HUES48 (cell line): ENCODE data around the gene PFDN4.
A peak's percentile ranks its signal among the peaks of the same experiment; 100 is the strongest.

ENCODE experiments used
- H3K27ac ChIP-seq: one replicate; pipeline ENCODE4 v1.7.0; 2013; ENCODE audit warnings: low read depth, low read length, inconsistent platforms
- H3K27me3 ChIP-seq: 2 replicates; pipeline ENCODE4 v1.6.1; 2013; ENCODE audit warnings: mild to moderate bottlenecking, low read length; ENCODE audit not compliant: control insufficient read depth, insufficient read depth
- H3K36me3 ChIP-seq: 2 replicates; pipeline ENCODE4 v1.6.1; 2013; ENCODE audit warnings: low read length; ENCODE audit not compliant: control insufficient read depth, insufficient read depth
- H3K4me1 ChIP-seq: 2 replicates; pipeline ENCODE4 v1.6.1; 2013; ENCODE audit warnings: mild to moderate bottlenecking, low read length; ENCODE audit not compliant: control insufficient read depth, insufficient read depth
- H3K4me3 ChIP-seq: 2 replicates; pipeline ENCODE4 v1.5.1; 2013; ENCODE audit warnings: mild to moderate bottlenecking, low read depth, low read length
- H3K9ac ChIP-seq: 2 replicates; pipeline ENCODE4 v1.6.1; 2013; ENCODE audit warnings: mild to moderate bottlenecking, low read depth, low read length, moderate library complexity
- H3K9me3 ChIP-seq: 2 replicates; pipeline ENCODE4 v1.6.1; 2013; ENCODE audit warnings: low read length; ENCODE audit not compliant: control insufficient read depth, insufficient read depth

The PFDN4 gene

DNA sequence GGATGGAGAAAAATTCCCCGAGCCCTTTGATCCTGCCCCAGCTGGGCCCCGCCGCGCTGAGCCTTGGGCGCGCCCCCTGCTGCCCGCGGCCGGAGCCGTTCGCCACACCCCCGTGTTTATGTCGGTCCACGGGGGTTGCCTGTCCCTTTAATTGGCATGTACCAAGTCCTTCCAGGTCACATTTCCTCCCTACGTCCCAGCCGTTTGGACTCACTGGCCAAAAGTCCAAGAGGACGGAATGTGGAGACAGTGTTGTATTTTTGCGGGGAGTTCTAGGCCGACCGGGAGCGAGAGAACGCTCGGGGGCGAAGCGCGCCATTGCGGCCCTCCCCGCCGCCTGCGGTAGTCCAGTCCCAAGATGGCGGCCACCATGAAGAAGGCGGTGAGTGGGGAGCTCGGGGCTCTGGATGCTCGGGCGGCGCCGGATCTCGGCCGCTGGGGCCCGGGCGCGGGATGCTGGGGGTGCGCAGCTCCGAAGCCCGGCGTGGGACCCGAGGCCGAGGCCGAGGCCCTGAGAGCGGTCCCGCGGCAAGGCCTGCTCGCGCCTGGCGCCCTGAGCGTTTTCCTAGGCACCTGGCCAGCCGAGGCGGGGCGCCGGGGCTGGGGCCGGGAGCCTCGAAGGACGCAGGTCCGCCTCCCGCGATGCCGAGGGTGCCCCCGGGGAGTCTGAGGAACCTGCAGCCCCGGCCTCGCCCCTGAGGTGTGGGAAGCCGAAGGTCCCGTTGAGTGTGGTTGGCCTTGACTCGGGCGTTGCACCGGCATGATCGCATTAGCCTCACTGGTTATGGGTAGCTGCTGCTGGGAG is at the start of gene PFDN4:
Gene PFDN4 (plus strand): TSS at position 345 of the 805 bp plus-strand sequence. CDS start 14 bp downstream, at position 359.
- Histone ChIP-seq H3K4me1 (peaks cover 8% of the 10 kb centered on the region), H3K9ac (peak within 1 kb of the TSS; percentile 100), H3K27ac (peak within 1 kb of the TSS; percentile 93), H3K36me3 (peaks cover 14% of the 10 kb centered on the region), H3K9me3 (no peaks in the 10 kb centered on the region), H3K4me3 (peak within 1 kb of the TSS; percentile 90), H3K27me3 (no peaks in the 10 kb centered on the region)

DNA sequence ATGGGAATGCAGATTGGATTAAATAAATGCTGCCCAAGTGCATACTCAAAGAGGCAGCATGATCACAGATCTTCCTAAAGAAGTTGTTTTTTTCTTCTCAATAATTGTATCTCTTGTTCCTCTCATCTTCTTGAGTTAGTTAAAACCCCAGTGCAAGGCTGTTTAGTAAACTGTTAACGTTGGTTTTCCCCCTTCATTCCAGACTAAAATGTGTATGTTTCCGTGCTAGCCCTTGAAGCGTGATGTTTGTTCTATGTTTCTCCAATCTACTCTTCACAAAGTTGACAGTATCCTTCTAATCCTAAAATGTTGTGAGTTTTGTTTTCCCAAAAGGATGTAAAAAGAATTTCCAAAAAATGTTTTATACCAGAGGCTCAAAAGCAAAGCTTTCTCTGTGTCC is 49.7 kb upstream of the PFDN4 start:
- Histone ChIP-seq H3K9me3 (no peaks in the 10 kb centered on the region), H3K4me1 (0 out of 2 replicates have a peak, but pooled peaks cover 5% of the 10 kb centered on the region), H3K36me3 (no peaks in the 10 kb centered on the region), H3K27ac (no peak overlapping the region), H3K9ac (no peak overlapping the region), H3K27me3 (no peaks in the 10 kb centered on the region), H3K4me3 (no peak overlapping the region)

DNA sequence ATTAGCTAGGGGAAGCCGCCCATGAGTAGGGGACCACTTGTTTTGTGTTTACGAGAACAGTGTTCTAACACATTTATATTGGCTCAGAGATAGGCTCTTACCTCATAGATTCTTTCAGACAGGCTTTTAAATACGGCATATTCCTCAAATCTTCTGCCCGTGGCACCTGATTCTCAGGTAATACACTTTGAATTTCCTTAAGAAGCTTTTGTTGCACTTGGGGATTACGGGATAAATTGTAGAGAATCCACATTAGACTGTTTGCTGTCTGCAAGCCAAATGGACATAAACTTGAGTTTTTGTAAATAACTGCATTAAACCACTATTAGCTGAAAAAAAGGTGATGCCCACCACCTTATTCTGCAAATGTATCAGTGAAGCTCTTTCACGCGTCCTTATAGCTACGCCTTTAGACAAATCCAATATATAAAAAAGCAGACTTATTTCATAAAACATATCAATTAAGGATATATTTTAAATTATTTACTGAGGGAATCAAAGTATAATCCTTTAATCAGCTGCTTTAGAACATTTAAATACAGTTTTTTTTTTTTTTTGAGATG is 49.0 kb upstream of the PFDN4 start:
- H3K4me1 ChIP-seq, result 0 out of 2 replicates have a peak, but pooled peaks cover 5% of the 10 kb centered on the region
- H3K9me3 ChIP-seq, result no peaks in the 10 kb centered on the region
- H3K27me3 ChIP-seq, result no peaks in the 10 kb centered on the region
- H3K36me3 ChIP-seq, result no peaks in the 10 kb centered on the region
- no peak overlapping the region for H3K27ac ChIP-seq
- H3K9ac ChIP-seq, result no peak overlapping the region
- no peak overlapping the region for H3K4me3 ChIP-seq

- no peak overlapping the region for H3K27ac ChIP-seq
- no peaks in the 10 kb centered on the region for H3K36me3 ChIP-seq
- H3K4me3 ChIP-seq, result no peak overlapping the region
- no peak overlapping the region for H3K9ac ChIP-seq
- H3K4me1 ChIP-seq, result 0 out of 2 replicates have a peak, but pooled peaks cover 5% of the 10 kb centered on the region
- no peaks in the 10 kb centered on the region for H3K27me3 ChIP-seq
- H3K9me3 ChIP-seq, result no peaks in the 10 kb centered on the region
These were observed 47.6 kb upstream of the PFDN4 start for GRCh38 chr20:54160065-54161007.

GRCh38 chr20:54161008-54161820 is 46.7 kb upstream of the PFDN4 start:
- Histone ChIP-seq H3K4me1 (0 out of 2 replicates have a peak, but pooled peaks cover 5% of the 10 kb centered on the region), H3K27ac (no peak overlapping the region), H3K9me3 (no peaks in the 10 kb centered on the region), H3K27me3 (no peaks in the 10 kb centered on the region), H3K4me3 (no peak overlapping the region), H3K36me3 (no peaks in the 10 kb centered on the region), H3K9ac (no peak overlapping the region)

DNA sequence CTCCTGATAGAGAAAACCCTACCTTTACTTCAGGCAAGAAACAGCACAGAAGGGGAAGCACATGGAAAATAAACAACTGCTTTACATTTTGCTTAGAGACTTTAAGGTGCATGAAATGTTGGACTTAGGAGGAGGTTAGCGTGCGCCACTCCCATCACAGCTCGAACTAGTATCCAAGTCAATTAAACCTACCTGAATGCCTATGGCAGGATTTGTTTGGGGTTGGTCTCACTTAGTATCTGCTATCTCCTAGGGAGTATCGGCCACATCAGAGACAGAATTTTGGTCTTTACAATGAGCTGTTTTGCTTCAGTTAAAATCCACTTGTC is 46.1 kb upstream of the PFDN4 start:
- Histone ChIP-seq H3K27ac (no peak overlapping the region), H3K9ac (no peak overlapping the region), H3K27me3 (no peaks in the 10 kb centered on the region), H3K9me3 (no peaks in the 10 kb centered on the region), H3K4me3 (no peak overlapping the region), H3K4me1 (0 out of 2 replicates have a peak, but pooled peaks cover under 1% of the 10 kb centered on the region), H3K36me3 (no peaks in the 10 kb centered on the region)

DNA sequence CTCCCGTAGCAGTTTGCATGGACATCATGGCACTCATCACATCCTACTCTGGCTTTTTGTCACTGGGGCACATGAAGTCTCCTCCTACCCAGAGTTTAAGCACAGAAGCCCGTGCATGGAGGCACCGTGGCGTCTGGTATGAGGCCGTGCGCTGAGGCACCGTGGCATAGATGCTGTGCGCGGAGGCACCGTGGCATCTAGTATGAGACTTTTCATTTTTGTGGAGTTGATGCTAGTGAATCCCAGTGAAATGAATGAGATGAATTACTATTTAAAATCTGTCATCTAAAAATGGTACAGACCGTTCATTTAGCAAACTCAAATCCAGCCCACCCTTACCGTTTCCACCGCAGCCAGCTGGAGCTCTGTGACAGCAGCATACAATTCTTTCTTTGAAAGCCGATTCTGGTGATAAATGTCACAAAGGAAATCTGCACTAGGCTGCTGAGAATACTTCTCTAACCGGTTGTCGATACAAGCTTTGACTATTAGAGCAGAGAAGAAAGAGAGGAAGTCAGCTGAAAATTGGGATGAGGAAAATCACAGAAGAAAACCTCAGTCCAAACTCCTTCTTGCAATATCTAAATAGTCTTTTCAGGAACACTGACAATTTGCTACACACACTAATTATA is 45.4 kb upstream of the PFDN4 start:
- H3K36me3 ChIP-seq, result no peaks in the 10 kb centered on the region
- H3K9me3 ChIP-seq, result no peaks in the 10 kb centered on the region
- H3K4me3 ChIP-seq, result no peak overlapping the region
- H3K9ac ChIP-seq, result no peak overlapping the region
- H3K27me3 ChIP-seq, result no peaks in the 10 kb centered on the region
- H3K27ac ChIP-seq, result no peak overlapping the region
- H3K4me1 ChIP-seq, result no peaks in the 10 kb centered on the region

DNA sequence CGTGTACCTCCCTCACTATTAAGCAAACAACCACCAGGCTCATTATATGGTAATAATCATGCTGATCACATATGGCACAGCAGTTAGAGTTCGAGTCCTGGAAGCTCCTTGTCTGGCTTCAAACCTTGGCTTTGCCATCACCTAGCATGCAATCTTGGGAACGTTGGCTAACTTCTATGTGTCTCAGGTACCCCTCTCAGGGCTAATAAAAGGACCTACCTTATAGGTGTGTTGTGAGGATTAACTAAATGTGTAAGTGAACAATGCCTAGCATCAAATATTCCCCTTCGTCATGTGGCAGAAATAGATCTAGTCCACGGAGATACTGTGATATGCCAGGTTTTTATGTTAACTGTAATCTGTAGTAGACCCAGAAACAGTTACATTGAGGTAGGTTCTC is 44.5 kb upstream of the PFDN4 start:
- Histone ChIP-seq H3K9me3 (no peaks in the 10 kb centered on the region), H3K4me1 (no peaks in the 10 kb centered on the region), H3K27me3 (0 out of 2 replicates have a peak, but pooled peaks cover 6% of the 10 kb centered on the region), H3K9ac (no peak overlapping the region), H3K4me3 (no peak overlapping the region), H3K36me3 (no peaks in the 10 kb centered on the region), H3K27ac (no peak overlapping the region)

GRCh38 chr20:54165014-54165413 is 42.9 kb upstream of the PFDN4 start:
- Histone ChIP-seq H3K4me1 (no peaks in the 10 kb centered on the region), H3K36me3 (no peaks in the 10 kb centered on the region), H3K9me3 (no peaks in the 10 kb centered on the region), H3K27me3 (peaks cover 6% of the 10 kb centered on the region; the same call in 1 of the 2 replicates), H3K9ac (no peak overlapping the region), H3K27ac (no peak overlapping the region), H3K4me3 (no peak overlapping the region)

DNA sequence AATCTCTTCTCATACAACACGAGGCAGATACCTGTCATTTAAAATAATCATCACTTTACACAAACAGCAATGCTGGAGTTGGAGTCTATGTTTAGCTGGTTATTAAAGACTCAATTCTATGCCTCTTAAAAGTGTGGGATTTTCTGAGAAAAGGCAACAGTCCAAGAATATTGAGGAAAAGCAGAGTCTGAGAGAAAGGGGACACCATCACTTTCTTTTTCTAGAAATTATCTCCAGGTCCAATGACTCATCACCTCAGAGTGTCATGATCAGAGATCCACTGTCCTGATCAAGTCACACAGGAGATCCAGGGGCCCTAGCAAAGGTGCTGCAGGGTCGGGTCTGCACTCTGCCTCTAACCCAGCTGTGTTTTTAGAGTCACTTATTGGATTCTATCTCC is 42.1 kb upstream of the PFDN4 start:
- no peak overlapping the region for H3K4me3 ChIP-seq
- H3K27ac ChIP-seq, result no peak overlapping the region
- no peak overlapping the region for H3K9ac ChIP-seq
- H3K4me1 ChIP-seq, result no peaks in the 10 kb centered on the region
- H3K27me3 ChIP-seq, result peaks cover 13% of the 10 kb centered on the region
- no peaks in the 10 kb centered on the region for H3K9me3 ChIP-seq
- no peaks in the 10 kb centered on the region for H3K36me3 ChIP-seq
